Measurements from ENCODE around the gene PARVG.

- TF ChIP-seq CTCF (IDR thresholded peaks at IDR 0.05; ENCODE audit: low read length) (no peak), EZH2 (optimal IDR thresholded peaks at IDR 0.05; ENCODE audit: low read depth, low read length) (no peak), EZH2phosphoT487 (IDR thresholded peaks at IDR 0.05; ENCODE audit: low read length) (no peak)
Observed at GRCh38 chr22:44245438-44245837, 64.7 kb downstream of the PARVG start.
